Caco-2 (cell line): ENCODE measurements around the gene NAGLU. TPM values are rescaled to one million over a fixed set of nuclear protein-coding genes. Genes with fewer than 3 reads are reported as not detected.

Experiments
- BruUV-seq: library from RNA; stranded (reverse); fragments of 400-500 nt; replicated peaks from 2 replicates; lab custom pipeline; 2021; lab: Mats Ljungman, UMichigan
- CTCF ChIA-PET: fragments of 300-600 bp; sonication (Branson Sonifier 250); formaldehyde crosslinking; loops from one replicate; lab custom pipeline; 2022; ENCODE audit warnings: antibody characterized with exemption; lab: Charles Lee
- POLR2A ChIA-PET: fragments of 300-600 bp; sonication (Branson Sonifier 250); formaldehyde crosslinking; loops from one replicate; lab custom pipeline; 2022; ENCODE audit warnings: antibody characterized with exemption; lab: Charles Lee
- DNase-seq, 2 experiments: peaks; one replicate each; pipeline versions ENCODE4 v3.0.0 to v3.0.0-alpha.2; 2020 to 2022
- H3K27me3 ChIP-seq: replicated peaks from 2 replicates; pipeline ENCODE4 v1.6.0; 2011; ENCODE audit warnings: low read length; ENCODE audit not compliant: control insufficient read depth, insufficient read depth
- H3K36me3 ChIP-seq: 2 replicates; pipeline ENCODE4 v1.5.1; 2011; ENCODE audit warnings: low read length; ENCODE audit not compliant: control insufficient read depth, insufficient read depth
- H3K4me1 ChIP-seq: fragments of 250-450 bp; sonication (Bioruptor Pico); 2 replicates; pipeline ENCODE4 v1.5.1; 2020; ENCODE audit warnings: mild to moderate bottlenecking
- H3K4me3 ChIP-seq: 2 replicates; pipeline ENCODE4 v1.5.1; 2011; ENCODE audit warnings: low read depth, mild to moderate bottlenecking, control low read depth, low read length
- H3K9me3 ChIP-seq: fragments of 250-450 bp; sonication (Bioruptor Pico); 2 replicates; pipeline ENCODE4 v1.5.1; 2020; ENCODE audit warnings: mild to moderate bottlenecking, moderate library complexity
- H3K27ac Mint-ChIP-seq: one replicate; pipeline ENCODE4 v1.8.0; 2022; ENCODE audit warnings: mixed read lengths; ENCODE audit not compliant: unreplicated experiment
- H3K27me3 Mint-ChIP-seq: one replicate; pipeline ENCODE4 v1.8.0; 2022; ENCODE audit warnings: mixed read lengths; ENCODE audit not compliant: insufficient read depth, unreplicated experiment
- H3K36me3 Mint-ChIP-seq: one replicate; pipeline ENCODE4 v1.8.0; 2022; ENCODE audit warnings: mild to moderate bottlenecking, mixed read lengths; ENCODE audit not compliant: insufficient read depth, unreplicated experiment
- H3K4me1 Mint-ChIP-seq: one replicate; pipeline ENCODE4 v1.8.0; 2022; ENCODE audit warnings: low read depth, mixed read lengths; ENCODE audit not compliant: unreplicated experiment
- H3K4me3 Mint-ChIP-seq: one replicate; pipeline ENCODE4 v1.8.0; 2022; ENCODE audit warnings: mild to moderate bottlenecking, moderate library complexity, mixed read lengths; ENCODE audit not compliant: unreplicated experiment
- H3K9me3 Mint-ChIP-seq: one replicate; pipeline ENCODE4 v1.8.0; 2022; ENCODE audit warnings: mixed read lengths; ENCODE audit not compliant: unreplicated experiment
- CTCF ChIP-seq, 2 experiments: fragments of 200-600 bp in 1 of 2; IDR thresholded peaks; 1 replicate in 1 of 2; 2 replicates in 1 of 2; pipeline versions ENCODE4 v1.5.1 to v1.8.0; 2011 to 2022; ENCODE audit warnings: antibody characterized with exemption in 1 of 2, control low read depth in 1 of 2, inconsistent platforms in 1 of 2, low read depth in 1 of 2, low read length in 1 of 2, mild to moderate bottlenecking in 1 of 2, moderate library complexity in 1 of 2; ENCODE audit not compliant: insufficient read depth in 1 of 2, severe bottlenecking in 1 of 2, unreplicated experiment in 1 of 2
- intact Hi-C: fragments of 100-400 bp; cut with micrococcal nuclease; formaldehyde crosslinking; loops from one replicate; pipeline ENCODE4 v1.10.0; 2022; ENCODE audit not compliant: unreplicated experiment
- total RNA-seq: library from RNA; stranded (reverse); gene quantifications from 2 replicates; pipeline ENCODE4 v1.2.3, GENCODE V29; 2022

Gene NAGLU
- total RNA-seq, 1 experiment from 2014 or later: 28.7 TPM

- Mint-ChIP-seq H3K9me3 (no peaks in the 10 kb centered on the region), H3K4me3 (no peak overlapping the region), H3K4me1 (no peaks in the 10 kb centered on the region), H3K36me3 (peaks cover 67% of the 10 kb centered on the region), H3K27ac (no peak overlapping the region), H3K27me3 (no peaks in the 10 kb centered on the region)
- TF ChIP-seq CTCF (IDR thresholded peaks at IDR 0.05; ENCODE audit: insufficient read depth in 1 of 2, low read depth in 1 of 2, low read length in 1 of 2, severe bottlenecking in 1 of 2, unreplicated experiment in 1 of 2): no peak
- Histone ChIP-seq H3K4me3 (no peak overlapping the region), H3K9me3 (no peaks in the 10 kb centered on the region), H3K36me3 (peaks cover 2% of the 10 kb centered on the region), H3K4me1 (no peaks in the 10 kb centered on the region), H3K27me3 (no peaks in the 10 kb centered on the region)
- no TSS peak for BruUV-seq
- intact Hi-C loops: no loop called here
- ChIA-PET CTCF (no interaction called here), POLR2A (interaction anchor here (0.6 kb wide), 1 partner anchor 38 kb away, joined by 7 read pairs; no protein-coding TSS in a partner anchor)
- DNase-seq: no peak
Measured at GRCh38 chr17:42584880-42585279, 48.8 kb downstream of the NAGLU start.

- no peaks in the 10 kb centered on the region for H3K4me1 ChIP-seq
- Mint-ChIP-seq H3K9me3 (no peaks in the 10 kb centered on the region), H3K27ac (no peak overlapping the region), H3K36me3 (peaks cover 67% of the 10 kb centered on the region), H3K4me3 (no peak overlapping the region), H3K4me1 (no peaks in the 10 kb centered on the region), H3K27me3 (no peaks in the 10 kb centered on the region)
- intact Hi-C loops: no loop called here
- TF ChIP-seq CTCF (IDR thresholded peaks at IDR 0.05; ENCODE audit: insufficient read depth in 1 of 2, low read depth in 1 of 2, low read length in 1 of 2, severe bottlenecking in 1 of 2, unreplicated experiment in 1 of 2): no peak
- no peaks in the 10 kb centered on the region for H3K9me3 ChIP-seq
- CTCF ChIA-PET: no interaction called here
- POLR2A ChIA-PET: interaction anchor here (0.6 kb wide), 1 partner anchor 38 kb away, joined by 7 read pairs; no protein-coding TSS in a partner anchor
- no TSS peak for BruUV-seq
- no peaks in the 10 kb centered on the region for H3K27me3 ChIP-seq
- H3K36me3 ChIP-seq: peaks cover 2% of the 10 kb centered on the region
- H3K4me3 ChIP-seq: no peak overlapping the region
- no peak for DNase-seq
Measured at GRCh38 chr17:42585353-42585752, 49.3 kb downstream of the NAGLU start.

GRCh38 chr17:42586514-42587230, 50.6 kb downstream of the NAGLU start:
- BruUV-seq: no TSS peak
- Histone ChIP-seq H3K9me3 (no peaks in the 10 kb centered on the region), H3K4me1 (no peaks in the 10 kb centered on the region), H3K4me3 (no peak overlapping the region), H3K27me3 (no peaks in the 10 kb centered on the region), H3K36me3 (peaks cover 2% of the 10 kb centered on the region)
- DNase-seq: no peak
- TF ChIP-seq CTCF (IDR thresholded peaks at IDR 0.05; ENCODE audit: insufficient read depth in 1 of 2, low read depth in 1 of 2, low read length in 1 of 2, severe bottlenecking in 1 of 2, unreplicated experiment in 1 of 2): no peak
- intact Hi-C loops: no loop called here
- Mint-ChIP-seq H3K4me3 (no peak overlapping the region), H3K4me1 (no peaks in the 10 kb centered on the region), H3K27me3 (no peaks in the 10 kb centered on the region), H3K36me3 (peaks cover 71% of the 10 kb centered on the region), H3K27ac (no peak overlapping the region), H3K9me3 (no peaks in the 10 kb centered on the region)
- CTCF ChIA-PET: interaction anchor here (1.5 kb wide), 1 partner anchor 8 kb away, joined by 5 read pairs; no protein-coding TSS in a partner anchor
- POLR2A ChIA-PET: interaction anchor here (0.6 kb wide), 1 partner anchor 267 kb away, joined by 3 read pairs; no protein-coding TSS in a partner anchor
